GM23338 (cell line): ENCODE results near the gene ADIRF. TPM values are rescaled to one million over a fixed set of nuclear protein-coding genes. Genes with fewer than 3 reads are reported as not detected.
"Not testable (repeated sequence)": the region's sequence is repeated elsewhere in the genome, so short reads cannot be mapped to it uniquely, and the experiment has no call there.

Experiments
- ATAC-seq: fragments of 200-7000 bp; cut with Tn5 transposase; 3 replicates; pipeline ENCODE4 v1.9.1; 2020
- DNase-seq: peaks from one replicate; pipeline ENCODE4 v3.0.0-alpha.2; 2015; ENCODE audit warnings: low spot score
- H2AFZ ChIP-seq: fragments of 200-600 bp; sonication (generic); 2 replicates; pipeline ENCODE4 v1.8.0; 2016; ENCODE audit warnings: antibody characterized with exemption, mild to moderate bottlenecking, moderate library complexity
- H3F3A ChIP-seq: fragments of 200-600 bp; sonication (generic); replicated peaks from 2 replicates; pipeline ENCODE4 v1.8.0; 2017; ENCODE audit warnings: antibody characterized with exemption, mixed run types, low read depth
- H3K27ac ChIP-seq: fragments of 200-600 bp; sonication (generic); 2 replicates; pipeline ENCODE4 v1.6.1; 2016; ENCODE audit warnings: low read depth
- H3K27me3 ChIP-seq: fragments of 200-600 bp; sonication (generic); 2 replicates; pipeline ENCODE4 v1.8.0; 2016; ENCODE audit warnings: mild to moderate bottlenecking, mixed run types, moderate library complexity; ENCODE audit not compliant: insufficient read depth
- H3K36me3 ChIP-seq: fragments of 200-600 bp; sonication (generic); 2 replicates; pipeline ENCODE4 v1.8.0; 2016; ENCODE audit warnings: mild to moderate bottlenecking; ENCODE audit not compliant: insufficient read depth
- H3K4me1 ChIP-seq: fragments of 200-600 bp; sonication (generic); 2 replicates; pipeline ENCODE4 v1.8.0; 2016; ENCODE audit warnings: mild to moderate bottlenecking, moderate library complexity; ENCODE audit not compliant: insufficient read depth
- H3K4me2 ChIP-seq: fragments of 200-600 bp; sonication (generic); 2 replicates; pipeline ENCODE4 v1.7.1; 2017; ENCODE audit warnings: mixed run types
- H3K4me3 ChIP-seq: fragments of 200-600 bp; sonication (generic); 2 replicates; pipeline ENCODE4 v1.6.1; 2016; ENCODE audit warnings: mixed run types
- H3K79me2 ChIP-seq: fragments of 200-600 bp; sonication (generic); replicated peaks from 2 replicates; pipeline ENCODE4 v1.8.0; 2017; ENCODE audit warnings: mild to moderate bottlenecking; ENCODE audit not compliant: insufficient read depth
- H3K9me2 ChIP-seq: fragments of 200-600 bp; sonication (generic); 2 replicates; pipeline ENCODE4 v1.8.0; 2017; ENCODE audit not compliant: insufficient read depth
- H4K20me1 ChIP-seq: fragments of 200-600 bp; sonication (generic); replicated peaks from 2 replicates; pipeline ENCODE4 v1.8.0; 2017; ENCODE audit warnings: mild to moderate bottlenecking; ENCODE audit not compliant: insufficient read depth
- H3K27ac Mint-ChIP-seq: 2 replicates; pipeline ENCODE4 v1.8.0; 2020; ENCODE audit warnings: inconsistent platforms, mild to moderate bottlenecking, moderate library complexity, mixed read lengths
- H3K27me3 Mint-ChIP-seq: 3 replicates; pipeline ENCODE4 v1.8.0; 2022; ENCODE audit warnings: low read depth, mild to moderate bottlenecking, moderate library complexity, mixed read lengths, inconsistent platforms; ENCODE audit not compliant: insufficient read depth, poor library complexity
- H3K36me3 Mint-ChIP-seq: 3 replicates; pipeline ENCODE4 v1.8.0; 2021; ENCODE audit warnings: low read depth, mild to moderate bottlenecking, inconsistent platforms, moderate library complexity, mixed read lengths
- H3K4me1 Mint-ChIP-seq: 3 replicates; pipeline ENCODE4 v1.8.0; 2020; ENCODE audit warnings: mild to moderate bottlenecking, inconsistent platforms, mixed read lengths
- H3K4me3 Mint-ChIP-seq: 3 replicates; pipeline ENCODE4 v1.8.0; 2021; ENCODE audit warnings: moderate library complexity, mild to moderate bottlenecking, inconsistent platforms, mixed read lengths
- H3K9me3 Mint-ChIP-seq: 3 replicates; pipeline ENCODE4 v1.8.0; 2020; ENCODE audit warnings: moderate library complexity, mild to moderate bottlenecking, inconsistent platforms, mixed read lengths
- CREB1 ChIP-seq: fragments of 250-450 bp; sonication (Bioruptor Pico); IDR thresholded peaks from 2 replicates; pipeline ENCODE4 v1.5.0; 2020; ENCODE audit warnings: low read depth, mild to moderate bottlenecking, moderate library complexity
- JUNB ChIP-seq: IDR thresholded peaks from one replicate; pipeline ENCODE4 v1.6.1; 2016; ENCODE audit warnings: antibody characterized with exemption; ENCODE audit not compliant: unreplicated experiment
- NANOG ChIP-seq: IDR thresholded peaks from 2 replicates; pipeline ENCODE4 v1.6.1; 2016; ENCODE audit warnings: antibody characterized with exemption, borderline replicate concordance
- POLR2AphosphoS5 ChIP-seq: IDR thresholded peaks from 2 replicates; pipeline ENCODE4 v1.6.1; 2016; ENCODE audit warnings: antibody characterized with exemption, low read depth
- STAT1 ChIP-seq: IDR thresholded peaks from one replicate; pipeline ENCODE4 v1.6.1; 2016; ENCODE audit warnings: antibody characterized with exemption; ENCODE audit not compliant: unreplicated experiment
- ZNF331 ChIP-seq: fragments of 250-450 bp; sonication (Bioruptor Pico); IDR thresholded peaks from 2 replicates; pipeline ENCODE4 v1.5.0; 2020; ENCODE audit warnings: low read depth, mild to moderate bottlenecking, moderate library complexity
- polyA plus RNA-seq: library from polyadenylated mRNA; unstranded; fragments of >200 nt; fragmentation: Nextera tagmentation; extraction: Ambion mirVana; gene quantifications from 2 replicates; pipeline ENCODE4 v1.2.1, GENCODE V29; 2016
- total RNA-seq: library from RNA; depleted of rRNA; stranded (reverse); fragments of >200 nt; shearing (Covaris generic); gene quantifications from 2 replicates; pipeline ENCODE4 v1.2.3, GENCODE V29; 2014
- TF ChIP-seq, protein P1 (sequence below), 2 experiments: fragments of 200-600 bp in 1 of 2; sonication (generic) in 1 of 2; conservative IDR thresholded peaks; 2 replicates each; pipeline versions ENCODE4 v1.5.1 to v1.6.1; 2016 to 2017; ENCODE audit warnings: antibody characterized with exemption in 2 of 2, low read depth in 2 of 2, mild to moderate bottlenecking in 2 of 2, moderate library complexity in 1 of 2
- TF ChIP-seq, protein P2 (sequence below): IDR thresholded peaks from 2 replicates; pipeline ENCODE4 v1.6.1; 2016; ENCODE audit warnings: antibody characterized with exemption
- TF ChIP-seq, protein P3 (sequence below): fragments of 250-450 bp; sonication (Bioruptor Pico); IDR thresholded peaks from 2 replicates; pipeline ENCODE4 v1.5.0; 2020; ENCODE audit warnings: mild to moderate bottlenecking, moderate library complexity

ADIRF gene
- total and polyA plus RNA-seq, 2 experiments from 2014 or later = 1.7 TPM; not detected in 1

DNA sequence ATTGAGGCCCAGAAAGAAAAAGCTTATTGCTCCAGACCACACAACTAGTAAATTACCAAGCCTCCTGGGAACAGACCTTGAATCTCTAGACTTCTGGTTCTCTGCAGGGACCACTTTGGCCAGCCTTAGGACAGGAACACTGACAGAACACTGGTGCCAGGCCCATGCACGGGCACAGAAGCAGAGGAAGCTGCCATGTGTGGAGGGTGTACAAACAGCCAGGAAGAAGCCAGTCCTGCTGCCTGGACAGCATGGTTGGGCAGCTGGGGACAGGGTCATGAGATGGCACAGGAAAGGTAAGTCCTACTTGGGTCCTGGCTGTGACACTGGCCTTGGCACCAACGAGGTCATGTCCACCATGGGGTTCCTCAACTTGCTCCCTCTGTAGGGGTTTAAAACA lies 30.0 kb upstream of the ADIRF start (continued):
- TF ChIP-seq, protein P1, sequence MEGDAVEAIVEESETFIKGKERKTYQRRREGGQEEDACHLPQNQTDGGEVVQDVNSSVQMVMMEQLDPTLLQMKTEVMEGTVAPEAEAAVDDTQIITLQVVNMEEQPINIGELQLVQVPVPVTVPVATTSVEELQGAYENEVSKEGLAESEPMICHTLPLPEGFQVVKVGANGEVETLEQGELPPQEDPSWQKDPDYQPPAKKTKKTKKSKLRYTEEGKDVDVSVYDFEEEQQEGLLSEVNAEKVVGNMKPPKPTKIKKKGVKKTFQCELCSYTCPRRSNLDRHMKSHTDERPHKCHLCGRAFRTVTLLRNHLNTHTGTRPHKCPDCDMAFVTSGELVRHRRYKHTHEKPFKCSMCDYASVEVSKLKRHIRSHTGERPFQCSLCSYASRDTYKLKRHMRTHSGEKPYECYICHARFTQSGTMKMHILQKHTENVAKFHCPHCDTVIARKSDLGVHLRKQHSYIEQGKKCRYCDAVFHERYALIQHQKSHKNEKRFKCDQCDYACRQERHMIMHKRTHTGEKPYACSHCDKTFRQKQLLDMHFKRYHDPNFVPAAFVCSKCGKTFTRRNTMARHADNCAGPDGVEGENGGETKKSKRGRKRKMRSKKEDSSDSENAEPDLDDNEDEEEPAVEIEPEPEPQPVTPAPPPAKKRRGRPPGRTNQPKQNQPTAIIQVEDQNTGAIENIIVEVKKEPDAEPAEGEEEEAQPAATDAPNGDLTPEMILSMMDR (conservative IDR thresholded peaks at IDR 0.05; ENCODE audit: low read depth in 2 of 2) = no peak

DNA sequence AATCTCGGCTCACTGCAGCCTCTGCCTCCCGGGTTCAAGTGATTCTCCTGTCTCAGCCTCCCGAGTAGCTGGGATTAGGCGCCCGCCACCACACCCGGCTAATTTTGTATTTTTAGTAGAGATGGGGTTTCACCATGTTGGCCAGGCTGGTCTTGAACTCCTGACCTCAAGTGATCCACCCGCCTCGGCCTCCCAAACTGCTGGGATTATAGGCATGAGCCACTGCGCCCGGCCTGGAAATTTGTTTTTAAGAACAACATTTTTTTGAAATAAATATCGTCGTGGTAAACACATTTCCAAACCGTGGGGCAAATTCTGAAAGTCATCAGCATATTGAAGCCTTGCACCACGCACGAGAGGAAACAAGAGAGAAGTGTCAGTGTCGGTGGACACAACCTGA lies 28.2 kb upstream of the ADIRF start:
- not testable (repeated sequence) for H3K9me3 Mint-ChIP-seq, H3K4me1 Mint-ChIP-seq, H3K36me3 Mint-ChIP-seq, H3K4me2 ChIP-seq, H2AFZ ChIP-seq, ATAC-seq, H3K27ac Mint-ChIP-seq, H3K79me2 ChIP-seq, H3K4me3 ChIP-seq, H3K4me1 ChIP-seq, H3K27me3 ChIP-seq, H3K27ac ChIP-seq, DNase-seq, H3K4me3 Mint-ChIP-seq, H3K9me2 ChIP-seq, H4K20me1 ChIP-seq, H3F3A ChIP-seq, H3K36me3 ChIP-seq
- H3K27me3 Mint-ChIP-seq = peaks cover 34% of the 10 kb centered on the region

DNA sequence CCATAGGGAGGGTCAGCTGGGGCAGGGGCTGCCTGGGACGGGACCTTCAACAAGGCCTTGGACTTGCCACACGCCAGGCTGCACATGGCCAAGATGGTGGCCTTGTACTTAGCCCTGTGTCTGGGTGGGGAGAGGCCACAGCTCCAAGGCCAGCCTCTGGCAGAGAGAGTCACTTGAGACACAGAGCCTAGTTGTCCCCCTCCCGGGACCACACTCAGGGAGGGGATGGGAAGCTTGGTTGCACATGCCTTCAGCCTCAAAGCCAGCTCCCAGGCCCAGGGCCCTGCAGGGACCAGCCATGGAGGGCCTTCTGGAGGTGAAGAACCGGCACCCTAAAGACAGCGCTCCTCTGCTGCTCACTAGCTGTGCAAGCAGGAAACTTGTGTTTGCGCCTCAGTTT lies 27.6 kb upstream of the ADIRF start:
- H4K20me1 ChIP-seq = no peaks in the 10 kb centered on the region
- Mint-ChIP-seq H3K27me3 (peaks cover 37% of the 10 kb centered on the region), H3K4me1 (peaks cover 10% of the 10 kb centered on the region), H3K27ac (no peak overlapping the region), H3K4me3 (no peak overlapping the region), H3K9me3 (no peaks in the 10 kb centered on the region), H3K36me3 (no peaks in the 10 kb centered on the region; the same call in 2 of the 3 replicates)
- H3K27me3 ChIP-seq = peaks cover 8% of the 10 kb centered on the region; the same call in 1 of the 2 replicates
- no peaks in the 10 kb centered on the region for H3K79me2 ChIP-seq
- no peak for DNase-seq
- H3K4me3 ChIP-seq = no peak overlapping the region
- ATAC-seq = no peak
- no peaks in the 10 kb centered on the region for H3K36me3 ChIP-seq
- H3K4me1 ChIP-seq = peaks cover under 1% of the 10 kb centered on the region; the same call in 1 of the 2 replicates
- H3K9me2 ChIP-seq = no peaks in the 10 kb centered on the region
- H3K27ac ChIP-seq = no peak overlapping the region
- no peak overlapping the region for H2AFZ ChIP-seq
- H3K4me2 ChIP-seq = no peak overlapping the region
- H3F3A ChIP-seq = no peaks in the 10 kb centered on the region
- TF ChIP-seq JUNB (no peak), NANOG (no peak), ZNF331 (CRISPR knock-in tag) (no peak), POLR2AphosphoS5 (no peak), STAT1 (no peak), CREB1 (no peak)
- TF ChIP-seq, protein P2, sequence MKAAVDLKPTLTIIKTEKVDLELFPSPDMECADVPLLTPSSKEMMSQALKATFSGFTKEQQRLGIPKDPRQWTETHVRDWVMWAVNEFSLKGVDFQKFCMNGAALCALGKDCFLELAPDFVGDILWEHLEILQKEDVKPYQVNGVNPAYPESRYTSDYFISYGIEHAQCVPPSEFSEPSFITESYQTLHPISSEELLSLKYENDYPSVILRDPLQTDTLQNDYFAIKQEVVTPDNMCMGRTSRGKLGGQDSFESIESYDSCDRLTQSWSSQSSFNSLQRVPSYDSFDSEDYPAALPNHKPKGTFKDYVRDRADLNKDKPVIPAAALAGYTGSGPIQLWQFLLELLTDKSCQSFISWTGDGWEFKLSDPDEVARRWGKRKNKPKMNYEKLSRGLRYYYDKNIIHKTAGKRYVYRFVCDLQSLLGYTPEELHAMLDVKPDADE = no peak
- TF ChIP-seq, protein P3, sequence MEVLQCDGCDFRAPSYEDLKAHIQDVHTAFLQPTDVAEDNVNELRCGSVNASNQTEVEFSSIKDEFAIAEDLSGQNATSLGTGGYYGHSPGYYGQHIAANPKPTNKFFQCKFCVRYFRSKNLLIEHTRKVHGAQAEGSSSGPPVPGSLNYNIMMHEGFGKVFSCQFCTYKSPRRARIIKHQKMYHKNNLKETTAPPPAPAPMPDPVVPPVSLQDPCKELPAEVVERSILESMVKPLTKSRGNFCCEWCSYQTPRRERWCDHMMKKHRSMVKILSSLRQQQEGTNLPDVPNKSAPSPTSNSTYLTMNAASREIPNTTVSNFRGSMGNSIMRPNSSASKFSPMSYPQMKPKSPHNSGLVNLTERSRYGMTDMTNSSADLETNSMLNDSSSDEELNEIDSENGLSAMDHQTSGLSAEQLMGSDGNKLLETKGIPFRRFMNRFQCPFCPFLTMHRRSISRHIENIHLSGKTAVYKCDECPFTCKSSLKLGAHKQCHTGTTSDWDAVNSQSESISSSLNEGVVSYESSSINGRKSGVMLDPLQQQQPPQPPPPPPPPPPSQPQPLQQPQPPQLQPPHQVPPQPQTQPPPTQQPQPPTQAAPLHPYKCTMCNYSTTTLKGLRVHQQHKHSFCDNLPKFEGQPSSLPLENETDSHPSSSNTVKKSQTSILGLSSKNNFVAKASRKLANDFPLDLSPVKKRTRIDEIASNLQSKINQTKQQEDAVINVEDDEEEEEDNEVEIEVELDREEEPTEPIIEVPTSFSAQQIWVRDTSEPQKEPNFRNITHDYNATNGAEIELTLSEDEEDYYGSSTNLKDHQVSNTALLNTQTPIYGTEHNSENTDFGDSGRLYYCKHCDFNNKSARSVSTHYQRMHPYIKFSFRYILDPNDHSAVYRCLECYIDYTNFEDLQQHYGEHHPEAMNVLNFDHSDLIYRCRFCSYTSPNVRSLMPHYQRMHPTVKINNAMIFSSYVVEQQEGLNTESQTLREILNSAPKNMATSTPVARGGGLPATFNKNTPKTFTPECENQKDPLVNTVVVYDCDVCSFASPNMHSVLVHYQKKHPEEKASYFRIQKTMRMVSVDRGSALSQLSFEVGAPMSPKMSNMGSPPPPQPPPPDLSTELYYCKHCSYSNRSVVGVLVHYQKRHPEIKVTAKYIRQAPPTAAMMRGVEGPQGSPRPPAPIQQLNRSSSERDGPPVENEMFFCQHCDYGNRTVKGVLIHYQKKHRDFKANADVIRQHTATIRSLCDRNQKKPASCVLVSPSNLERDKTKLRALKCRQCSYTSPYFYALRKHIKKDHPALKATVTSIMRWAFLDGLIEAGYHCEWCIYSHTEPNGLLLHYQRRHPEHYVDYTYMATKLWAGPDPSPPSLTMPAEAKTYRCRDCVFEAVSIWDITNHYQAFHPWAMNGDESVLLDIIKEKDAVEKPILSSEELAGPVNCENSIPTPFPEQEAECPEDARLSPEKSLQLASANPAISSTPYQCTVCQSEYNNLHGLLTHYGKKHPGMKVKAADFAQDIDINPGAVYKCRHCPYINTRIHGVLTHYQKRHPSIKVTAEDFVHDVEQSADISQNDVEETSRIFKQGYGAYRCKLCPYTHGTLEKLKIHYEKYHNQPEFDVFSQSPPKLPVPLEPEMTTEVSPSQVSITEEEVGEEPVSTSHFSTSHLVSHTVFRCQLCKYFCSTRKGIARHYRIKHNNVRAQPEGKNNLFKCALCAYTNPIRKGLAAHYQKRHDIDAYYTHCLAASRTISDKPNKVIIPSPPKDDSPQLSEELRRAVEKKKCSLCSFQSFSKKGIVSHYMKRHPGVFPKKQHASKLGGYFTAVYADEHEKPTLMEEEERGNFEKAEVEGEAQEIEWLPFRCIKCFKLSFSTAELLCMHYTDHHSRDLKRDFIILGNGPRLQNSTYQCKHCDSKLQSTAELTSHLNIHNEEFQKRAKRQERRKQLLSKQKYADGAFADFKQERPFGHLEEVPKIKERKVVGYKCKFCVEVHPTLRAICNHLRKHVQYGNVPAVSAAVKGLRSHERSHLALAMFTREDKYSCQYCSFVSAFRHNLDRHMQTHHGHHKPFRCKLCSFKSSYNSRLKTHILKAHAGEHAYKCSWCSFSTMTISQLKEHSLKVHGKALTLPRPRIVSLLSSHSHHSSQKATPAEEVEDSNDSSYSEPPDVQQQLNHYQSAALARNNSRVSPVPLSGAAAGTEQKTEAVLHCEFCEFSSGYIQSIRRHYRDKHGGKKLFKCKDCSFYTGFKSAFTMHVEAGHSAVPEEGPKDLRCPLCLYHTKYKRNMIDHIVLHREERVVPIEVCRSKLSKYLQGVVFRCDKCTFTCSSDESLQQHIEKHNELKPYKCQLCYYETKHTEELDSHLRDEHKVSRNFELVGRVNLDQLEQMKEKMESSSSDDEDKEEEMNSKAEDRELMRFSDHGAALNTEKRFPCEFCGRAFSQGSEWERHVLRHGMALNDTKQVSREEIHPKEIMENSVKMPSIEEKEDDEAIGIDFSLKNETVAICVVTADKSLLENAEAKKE (CRISPR knock-in tag) = no peak
- TF ChIP-seq, protein P1 (conservative IDR thresholded peaks at IDR 0.05; ENCODE audit: low read depth in 2 of 2) = no peak
